NCI-H2029 treated with DMSO at 0.1 percent for 48 hours (cell line): ENCODE measurements around the gene COPS3.

Source experiments
- DNase-seq: peaks from one replicate; lab custom pipeline; 2025; lab: John Stamatoyannopoulos, UW

The COPS3 gene

DNA sequence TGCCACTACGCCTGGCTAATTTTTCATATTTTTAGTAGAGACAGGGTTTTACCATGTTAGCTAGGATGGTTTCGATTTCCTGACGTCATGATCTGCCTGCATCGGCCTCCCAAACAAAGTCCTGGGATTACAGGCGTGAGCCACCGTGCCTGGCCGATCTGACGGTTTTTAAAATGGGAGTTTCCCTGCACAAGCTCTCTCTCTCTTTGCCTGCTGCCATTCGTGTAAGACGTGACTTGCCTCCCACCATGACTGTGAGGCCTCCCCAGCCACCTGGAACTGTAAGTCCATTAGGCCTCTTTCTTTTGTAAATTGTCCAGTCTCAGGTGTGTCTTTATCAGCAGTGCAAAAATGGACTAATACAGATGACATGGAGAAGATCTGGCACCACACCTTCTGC, 39.4 kb downstream of the COPS3 start:
- no peak for DNase-seq

DNA sequence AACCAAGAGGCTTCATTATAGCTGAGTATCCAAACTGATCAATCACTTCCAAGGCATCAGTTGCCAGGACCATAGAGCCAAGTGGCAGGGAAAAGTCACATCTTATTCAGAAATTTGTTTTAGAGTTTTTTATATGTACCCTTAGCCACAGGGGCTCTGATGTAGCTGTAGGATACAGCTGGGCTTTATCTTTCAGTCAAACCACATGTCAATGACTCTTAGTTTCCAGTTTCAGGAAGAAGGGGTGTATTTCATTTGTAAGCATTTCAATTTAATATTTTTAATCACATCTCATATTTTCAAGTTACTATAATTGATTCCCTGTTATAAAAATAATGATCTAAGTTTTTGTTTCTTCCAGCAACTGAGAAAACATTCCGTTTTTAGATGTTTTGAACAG, 41.2 kb downstream of the COPS3 start:
- no peak for DNase-seq

DNA sequence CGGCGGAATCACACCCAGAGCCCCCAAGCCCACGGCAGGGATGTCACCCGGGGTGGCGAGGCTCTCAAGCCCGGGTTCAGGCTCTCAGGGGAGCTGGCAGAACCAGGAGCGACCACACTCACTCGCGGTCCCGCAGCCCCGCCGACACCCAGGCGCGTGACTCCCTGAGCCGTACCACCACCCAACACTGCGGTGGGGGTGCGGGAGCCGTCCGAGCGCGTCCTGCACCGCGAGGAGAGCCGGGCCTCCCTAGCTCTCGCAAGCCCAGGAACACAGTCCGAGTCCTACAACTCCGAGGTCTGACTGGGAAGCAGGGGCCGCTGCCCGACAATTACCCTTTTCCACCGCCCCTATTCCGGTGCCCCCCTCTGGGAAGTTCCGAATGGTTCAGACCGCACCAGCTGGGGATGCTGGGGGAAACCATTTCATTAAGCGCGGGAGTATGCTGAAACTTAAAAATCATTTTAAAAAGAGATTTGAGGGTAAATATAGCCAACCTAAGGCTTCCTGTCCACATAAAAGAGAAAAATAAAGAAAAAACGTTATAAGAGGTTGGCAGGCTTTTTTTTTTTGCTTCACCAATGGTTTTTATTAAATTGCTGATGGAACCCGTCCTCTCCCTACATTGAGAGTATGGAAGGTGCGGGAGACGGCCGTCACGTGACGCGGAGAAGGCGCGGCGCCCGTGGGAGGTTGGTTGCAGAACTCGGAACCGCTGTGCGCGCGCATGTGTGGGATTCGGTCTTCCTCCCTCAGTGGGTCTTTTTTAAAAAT, 43.8 kb downstream of the COPS3 start, which contains the start of gene FLCN:
Gene FLCN (minus strand): TSS at position 143 of the 774 bp plus-strand sequence. CDS start 9,031 bp downstream, outside the sequence.
- DNase-seq: peak; percentile 77

DNA sequence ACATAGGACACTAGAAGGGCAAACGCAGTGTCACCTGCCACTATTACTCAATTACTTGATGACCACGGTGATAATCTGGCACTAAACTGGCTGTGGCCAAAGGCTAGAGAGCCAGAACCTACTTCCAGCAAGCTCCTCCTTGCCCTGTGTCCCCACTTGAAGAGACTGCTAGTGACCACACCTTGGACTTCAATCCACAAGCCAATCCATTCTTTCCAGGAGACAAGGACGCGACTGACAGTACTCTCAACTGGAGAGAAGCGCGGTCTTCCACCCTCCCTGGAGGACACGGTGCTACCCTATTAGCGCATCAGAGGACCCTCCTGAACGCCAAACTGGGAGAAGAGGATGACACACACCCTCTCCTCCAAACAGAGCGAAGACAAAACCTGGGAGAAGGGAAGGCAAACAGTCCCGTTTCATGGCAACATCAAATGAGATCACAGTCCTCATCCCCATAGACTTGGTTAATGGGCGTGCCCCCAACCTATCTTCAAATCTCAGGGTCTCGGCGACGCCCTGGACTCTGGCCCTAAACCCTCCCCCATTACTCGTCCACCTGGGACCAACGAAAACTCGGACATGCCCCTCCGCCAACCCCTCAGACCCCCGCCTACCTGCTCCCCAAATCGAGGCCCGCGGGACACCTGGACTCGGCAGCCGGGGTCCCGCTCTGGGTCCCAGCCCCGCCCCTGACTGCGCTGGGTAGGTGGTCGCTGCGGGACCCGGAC, 44.6 kb downstream of the COPS3 start:
- no peak for DNase-seq

DNA sequence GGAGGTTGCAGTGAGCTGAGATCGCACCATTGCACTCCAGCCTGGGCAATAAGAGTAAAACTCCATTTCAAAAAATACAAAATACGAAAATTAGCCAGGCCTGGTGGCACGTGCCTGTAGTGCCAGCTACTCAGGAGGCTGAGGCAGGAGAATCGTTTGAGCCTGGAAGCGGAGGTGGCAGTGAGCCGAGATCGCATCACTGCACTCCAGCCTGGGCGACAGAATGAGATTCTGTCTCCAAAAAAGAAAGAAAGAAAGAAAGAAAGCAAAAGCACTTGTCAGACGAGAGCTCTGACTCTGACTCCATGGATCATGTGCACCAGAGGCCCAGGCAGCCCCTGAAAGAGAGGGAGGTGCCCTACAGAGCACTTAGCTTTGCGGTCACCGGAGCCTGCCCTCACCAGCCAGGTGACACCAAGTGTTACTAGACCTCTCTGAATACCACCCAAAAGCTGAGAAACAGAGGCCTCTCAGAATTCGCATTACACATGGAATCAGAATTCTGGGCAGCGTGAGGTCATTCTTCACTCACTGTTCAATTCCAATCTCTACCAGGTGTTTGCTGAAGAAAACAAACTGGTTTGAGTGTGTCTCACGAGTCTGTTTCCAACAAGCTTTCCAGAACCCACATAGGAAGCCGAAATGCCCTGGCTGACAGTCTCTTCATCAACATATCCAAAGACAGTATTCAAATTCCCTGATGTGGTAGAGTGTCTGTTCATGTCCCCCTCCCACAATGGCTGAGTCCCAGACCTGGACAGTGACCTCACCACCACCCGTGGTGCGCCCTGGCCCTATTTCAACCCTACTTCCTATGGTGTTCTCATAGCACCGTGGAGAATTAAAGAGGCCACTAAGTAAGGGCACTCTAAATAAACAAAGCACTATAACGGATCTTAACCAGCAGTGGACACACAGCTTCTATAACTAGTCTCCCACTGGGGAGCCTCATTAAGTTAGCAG, 45.6 kb downstream of the COPS3 start:
- DNase-seq: no peak

DNA sequence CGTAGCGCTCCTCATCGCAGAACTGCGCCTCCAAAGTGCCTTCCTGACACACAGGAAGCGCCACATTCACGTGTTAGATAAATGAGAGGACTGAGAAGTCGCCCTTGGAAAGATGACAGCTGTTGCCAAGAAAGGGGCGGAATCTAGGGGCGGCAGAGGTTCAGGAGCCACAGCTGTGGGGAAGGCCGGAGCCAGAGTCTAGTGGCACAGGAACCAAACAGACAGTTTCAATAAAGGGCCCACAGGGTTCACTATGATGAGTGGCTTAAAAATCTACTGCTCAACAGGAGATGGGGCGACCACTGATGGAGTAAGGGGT, 48.8 kb downstream of the COPS3 start:
- DNase-seq: no peak

DNA sequence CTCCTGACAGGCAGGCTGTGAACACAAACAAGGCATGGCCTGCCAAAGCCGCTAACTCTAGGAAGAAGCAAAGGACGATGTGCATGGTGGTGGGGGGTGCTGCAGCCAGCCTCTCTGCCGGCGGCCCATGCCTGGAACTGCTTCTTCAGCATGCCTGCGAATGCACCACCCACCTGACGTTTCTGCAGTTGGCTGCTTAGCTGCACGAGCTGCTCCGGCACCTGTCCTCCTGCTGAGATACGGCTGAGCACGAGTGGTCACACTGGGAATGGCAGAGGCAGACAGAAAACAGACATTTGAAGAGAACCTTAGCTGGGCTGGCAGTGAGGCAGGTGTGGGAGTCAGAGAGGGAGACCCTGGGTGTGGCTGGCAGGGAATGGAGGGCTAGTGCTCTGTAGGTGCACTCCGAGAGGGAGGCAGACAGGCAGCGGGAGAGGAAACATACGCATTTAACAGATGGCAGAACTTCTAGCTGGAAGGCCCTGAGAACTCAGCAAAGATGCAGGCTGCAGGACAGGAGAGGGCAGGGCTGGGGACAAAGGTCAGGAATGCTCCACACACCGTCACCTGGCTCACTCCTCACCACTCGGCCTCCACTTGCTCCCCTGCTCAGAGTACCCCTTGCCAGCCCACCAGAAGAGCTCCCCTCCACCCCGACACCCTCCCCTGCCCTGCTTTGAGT, 49.3 kb downstream of the COPS3 start:
- DNase-seq: no peak

DNA sequence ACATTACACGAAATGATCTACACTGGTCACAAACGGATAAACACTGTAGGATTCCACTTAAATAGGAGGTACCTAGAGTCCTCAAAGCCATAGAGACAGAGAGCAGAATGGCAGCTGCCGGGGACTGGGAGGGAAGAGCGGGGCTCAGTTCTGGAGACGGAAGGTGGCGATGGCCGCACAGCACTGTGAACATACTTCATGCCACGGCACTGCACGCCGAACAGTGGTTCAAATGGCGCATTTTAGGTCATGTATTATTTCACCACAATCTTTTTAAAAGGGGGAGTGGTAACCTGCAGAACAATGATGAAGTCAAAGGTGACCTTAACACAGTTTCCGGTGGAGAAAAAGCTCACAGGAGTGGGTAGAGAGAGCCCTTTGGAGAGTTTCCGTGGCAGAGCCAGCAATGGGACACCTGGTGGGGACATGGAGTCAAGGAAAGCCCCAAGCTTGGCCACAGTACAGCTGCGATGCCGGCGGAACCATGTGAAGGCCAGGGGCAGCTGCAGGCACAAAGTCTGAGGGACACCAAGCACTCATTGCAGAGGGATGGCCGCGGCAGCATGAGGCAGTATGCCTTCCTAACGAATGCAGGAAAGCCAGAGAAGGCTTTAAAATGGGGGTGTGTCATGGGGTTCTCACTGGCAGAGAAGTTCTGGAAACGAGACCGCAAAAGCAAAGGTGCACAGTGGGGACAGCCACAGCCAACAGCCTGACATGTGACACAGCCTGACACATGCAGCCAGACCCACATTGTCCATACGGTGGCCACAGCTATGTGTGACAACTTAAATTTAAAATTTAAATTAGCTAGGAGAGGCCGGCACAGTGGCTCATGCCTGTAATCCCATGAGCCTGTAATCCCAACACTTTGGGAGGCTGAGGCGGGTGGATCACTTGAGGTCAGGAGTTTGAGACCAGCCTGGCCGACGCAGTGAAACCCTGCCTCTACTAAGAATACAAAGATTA, 51.3 kb downstream of the COPS3 start:
- no peak for DNase-seq

DNA sequence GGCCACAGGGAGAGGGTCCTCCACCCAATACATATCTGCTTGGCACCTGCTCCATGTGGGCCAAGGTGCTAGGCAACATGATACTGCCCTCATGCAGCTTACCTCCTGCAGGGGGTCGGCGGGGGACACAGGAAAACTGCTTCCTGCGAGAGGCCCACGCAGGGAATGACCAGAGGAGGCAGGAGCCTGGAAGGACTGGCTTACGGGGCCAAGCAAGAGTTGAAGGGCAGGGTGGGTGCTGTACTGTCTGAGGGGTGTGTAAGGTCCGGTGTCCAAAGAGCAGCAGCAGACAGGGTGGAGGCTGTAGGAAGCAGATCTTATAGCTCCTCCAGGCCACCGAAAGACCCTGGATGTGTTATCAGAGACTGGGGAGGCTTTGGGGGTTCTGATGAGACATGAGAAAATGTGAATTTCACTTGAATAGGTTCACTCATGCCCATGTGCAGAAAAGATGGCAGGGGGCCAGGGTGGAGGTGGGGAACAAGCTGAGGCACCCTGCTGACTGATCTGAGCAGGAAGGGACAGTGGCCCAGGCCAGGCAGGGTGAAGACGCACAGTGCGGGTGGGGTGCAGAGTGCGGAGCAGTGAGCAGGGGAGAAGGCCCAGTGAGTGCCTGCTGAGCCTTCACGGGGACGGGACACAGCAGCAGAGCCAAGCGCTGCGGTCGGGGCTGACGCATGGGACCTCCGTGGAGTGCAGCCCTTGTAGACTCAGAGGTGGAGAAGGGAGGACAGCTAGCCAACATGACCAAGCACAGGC, 52.3 kb downstream of the COPS3 start:
- no peak for DNase-seq

DNA sequence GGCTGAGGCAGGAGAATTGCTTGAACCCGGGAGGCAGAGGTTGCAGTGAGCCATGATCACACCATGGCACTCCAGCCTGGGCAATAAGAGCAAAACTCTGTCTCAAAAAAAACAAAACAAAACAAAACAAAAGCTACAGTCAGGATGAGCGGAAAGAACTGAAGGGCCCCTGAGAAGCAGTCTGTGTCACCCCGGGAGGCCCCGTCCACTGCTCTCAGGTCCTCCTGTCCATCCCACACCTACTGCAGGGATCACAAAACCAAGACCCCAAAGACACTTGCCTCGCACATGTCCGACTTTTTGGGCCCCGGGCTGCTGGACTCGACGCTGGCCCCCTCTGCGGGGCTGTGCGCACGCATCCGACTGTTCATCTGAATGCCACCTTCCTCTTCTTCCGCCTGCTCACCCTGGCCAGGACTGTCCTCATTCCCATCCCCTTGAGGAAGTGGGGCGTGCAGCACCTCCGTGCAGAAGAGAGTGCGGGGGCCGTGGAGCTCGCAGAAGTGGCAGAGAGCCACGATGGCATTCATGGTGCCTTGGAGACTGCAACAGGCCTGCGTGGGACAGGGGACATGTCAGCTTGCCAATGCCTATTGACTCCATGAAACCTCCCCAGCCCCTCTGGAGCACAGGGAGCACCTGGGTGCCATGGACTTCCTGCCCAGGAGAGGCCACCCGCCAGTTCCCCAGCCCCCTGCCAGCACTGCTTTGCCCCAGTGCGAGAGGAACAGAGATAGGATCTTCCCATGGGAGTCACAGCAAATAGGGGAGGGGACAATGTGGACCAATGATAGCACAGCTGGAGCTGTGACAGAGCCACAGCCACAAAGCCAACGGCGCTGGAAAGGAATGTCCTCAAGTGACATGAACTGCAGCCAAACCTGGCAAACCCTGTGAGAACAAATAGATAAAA, 53.2 kb downstream of the COPS3 start:
- DNase-seq: no peak

DNA sequence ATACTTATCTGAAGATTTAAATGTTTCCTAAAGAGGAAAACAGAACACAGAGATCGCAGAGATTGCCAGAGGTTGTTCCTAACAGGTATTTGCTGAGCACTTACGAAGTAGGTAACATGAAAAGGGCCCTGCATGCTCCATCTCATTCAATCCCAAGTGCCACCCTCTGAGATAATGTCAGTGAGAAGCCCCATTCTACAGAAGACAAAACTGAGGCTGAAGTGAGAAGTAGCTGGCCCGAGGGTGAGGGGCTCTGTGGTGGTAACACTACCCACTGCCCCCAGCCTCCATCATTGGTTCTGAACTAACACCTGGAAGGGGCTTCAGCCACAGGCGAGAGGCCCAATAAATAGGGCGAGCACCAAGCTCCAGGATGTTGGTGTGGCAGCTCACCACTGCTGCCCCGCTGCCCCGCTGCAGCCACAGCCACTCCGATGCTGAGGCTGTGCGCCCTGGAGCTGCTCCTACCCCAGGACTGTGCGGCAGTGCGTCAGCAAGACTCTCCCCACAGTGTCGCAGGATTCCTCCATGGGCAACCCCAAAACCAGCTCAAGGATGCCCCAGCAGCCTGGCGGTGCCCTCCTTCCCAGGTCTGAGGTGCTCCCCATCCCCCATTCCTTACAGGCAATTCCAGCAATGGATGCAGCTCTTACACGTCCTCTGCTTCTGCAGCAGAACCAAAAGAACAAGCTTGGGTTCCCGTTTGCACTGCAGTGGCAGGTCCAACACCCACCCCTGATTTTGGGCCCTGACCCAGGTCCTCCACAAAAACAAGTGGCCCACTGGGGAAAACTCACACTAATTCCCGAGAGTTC, 54.4 kb downstream of the COPS3 start:
- DNase-seq: no peak

DNA sequence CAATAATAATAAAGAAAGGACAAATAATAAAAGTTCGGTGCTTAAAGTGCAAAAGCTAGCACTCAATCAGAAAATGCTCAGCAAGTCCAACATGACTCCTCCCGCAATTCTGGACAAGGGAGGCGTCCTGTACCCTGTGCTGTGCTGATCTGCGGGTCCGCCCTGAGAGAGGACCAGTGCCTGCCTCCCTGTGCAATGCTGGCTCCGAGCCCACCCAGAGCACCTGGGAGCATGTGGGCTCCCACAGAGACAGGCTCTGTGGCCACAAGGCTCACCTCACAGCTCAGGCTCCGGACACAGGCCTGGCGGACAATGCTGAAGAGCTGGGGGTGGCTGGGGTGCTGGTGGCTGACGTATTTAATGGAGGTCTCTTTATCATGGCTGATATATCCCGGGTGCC, 55.1 kb downstream of the COPS3 start:
- no peak for DNase-seq

DNA sequence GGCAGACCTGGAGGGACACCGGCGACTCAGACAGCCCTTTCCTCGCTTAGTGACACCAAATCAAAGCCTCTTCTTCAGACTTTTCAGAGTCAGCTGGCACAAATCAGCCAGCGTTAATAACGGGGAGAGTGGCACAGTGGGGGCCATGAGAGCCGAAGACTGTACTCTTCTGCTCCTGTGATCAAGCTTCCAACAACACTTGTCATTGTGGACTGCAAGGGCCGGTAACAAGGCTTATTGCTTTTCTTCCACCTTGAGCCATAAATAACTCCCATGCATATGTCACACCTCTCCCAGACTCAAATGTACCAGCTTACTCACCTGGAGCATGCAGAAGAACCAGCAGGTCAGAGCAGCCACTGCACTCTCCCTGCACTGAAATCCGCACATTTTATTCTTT, 56.9 kb downstream of the COPS3 start:
- no peak for DNase-seq

DNA sequence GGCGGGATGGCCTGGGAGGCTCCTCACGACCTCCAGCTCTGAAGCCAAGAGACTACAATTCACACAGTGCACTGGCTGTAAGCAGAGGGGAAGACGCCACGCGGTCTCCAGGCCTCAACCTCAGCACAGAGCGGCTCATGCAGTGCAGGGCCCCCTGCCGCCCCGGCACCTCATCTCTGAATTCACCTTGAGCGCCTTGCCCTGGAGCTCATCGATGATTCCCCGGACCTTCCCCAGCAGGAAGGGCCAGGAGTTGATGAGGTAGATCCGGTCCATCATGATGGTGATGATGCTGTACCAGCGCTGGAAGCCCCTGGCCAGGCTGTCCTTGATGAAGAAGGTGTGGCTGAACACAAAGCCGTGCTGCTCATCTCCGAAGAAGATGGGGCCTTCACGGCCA, 57.3 kb downstream of the COPS3 start:
- no peak for DNase-seq

DNA sequence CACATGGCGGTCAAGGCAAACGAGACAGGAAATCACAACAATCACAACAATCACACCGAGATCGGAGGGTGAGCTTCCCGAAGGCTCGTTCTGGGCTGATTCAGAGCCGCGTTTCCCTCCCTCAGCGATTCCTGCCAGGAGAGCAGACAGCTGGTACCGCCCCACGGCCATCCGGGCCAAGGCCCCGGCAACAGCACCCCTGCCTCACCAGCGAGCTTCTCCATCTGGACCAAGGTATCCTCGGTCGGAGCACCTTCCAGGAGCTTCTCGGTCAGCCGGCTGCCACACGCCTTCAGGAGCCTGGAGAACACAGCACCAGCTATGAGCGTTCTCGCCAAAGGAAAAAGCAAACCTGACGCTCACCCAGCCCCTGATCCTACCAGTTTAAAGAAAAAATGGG, 59.7 kb downstream of the COPS3 start:
- no peak for DNase-seq

DNA sequence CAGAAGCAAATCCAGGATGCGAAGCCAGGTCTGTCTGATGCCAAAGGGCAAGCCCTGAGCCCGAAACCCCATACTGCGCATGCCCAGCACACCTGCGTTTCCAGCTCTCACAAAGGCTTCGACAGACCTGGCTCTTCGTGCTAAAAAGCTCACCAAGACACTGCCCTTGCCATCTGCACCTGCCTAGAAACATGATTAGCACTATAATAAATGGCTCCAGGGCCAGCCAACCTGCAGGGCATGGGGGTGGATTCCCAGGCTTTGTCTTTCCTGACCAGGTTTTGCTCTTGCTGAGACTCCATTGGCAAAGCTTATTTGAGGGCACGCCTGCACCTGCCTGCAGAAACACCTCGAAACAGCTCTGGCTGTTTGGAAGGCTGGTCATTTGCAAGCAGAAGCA, 60.5 kb downstream of the COPS3 start:
- DNase-seq: no peak

DNA sequence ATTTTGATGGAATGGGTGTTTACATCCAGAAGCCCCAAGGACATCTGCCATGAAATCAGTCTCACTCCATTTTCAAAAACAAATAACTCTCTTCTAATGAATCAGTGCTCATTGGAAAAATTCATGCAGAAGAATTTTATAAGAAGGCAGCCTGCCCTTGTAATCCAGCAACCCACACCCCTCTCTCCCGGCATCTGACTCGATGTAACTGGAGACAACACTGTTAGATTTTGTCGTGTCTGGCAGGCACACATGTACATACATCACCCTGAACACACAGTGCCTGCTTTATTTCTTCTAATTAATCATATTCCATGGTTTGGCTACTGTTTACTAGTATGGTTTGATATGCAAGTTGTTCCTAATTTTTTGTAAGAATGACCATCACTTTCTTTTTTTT, 63.1 kb downstream of the COPS3 start:
- no peak for DNase-seq

DNA sequence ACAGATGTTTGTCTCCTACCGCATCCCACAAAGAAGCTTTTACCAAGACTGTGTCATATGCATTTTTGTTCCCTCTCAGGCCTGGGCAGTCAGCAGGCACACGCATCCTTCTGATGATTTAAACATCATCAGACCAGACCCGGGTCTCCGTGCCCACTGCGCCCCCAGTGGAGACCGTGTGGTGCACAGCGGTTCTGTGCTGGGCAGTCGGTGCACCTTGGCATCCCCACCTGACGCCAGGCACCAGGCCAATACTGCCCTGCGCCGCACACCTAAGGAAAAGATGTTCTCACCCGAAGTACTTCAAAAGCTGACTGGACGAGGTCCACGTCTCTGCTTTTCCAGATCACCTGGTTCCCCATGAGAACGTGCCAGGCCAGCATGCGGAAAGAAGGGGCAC, 64.3 kb downstream of the COPS3 start:
- DNase-seq: no peak
